A673 (cell line): ENCODE measurements around the gene LARGE1.

Experiments
- EZH2 ChIP-seq: fragments of 200-600 bp; sonication (generic); IDR thresholded peaks from 2 replicates; pipeline ENCODE4 v1.6.1; 2017; ENCODE audit warnings: borderline replicate concordance, low read depth, mild to moderate bottlenecking, mixed read lengths, antibody characterized with exemption, low read length; ENCODE audit not compliant: poor library complexity, severe bottlenecking
- TF ChIP-seq, protein P1 (sequence below): fragments of 300-800, 200-600 bp; sonication (generic); conservative IDR thresholded peaks from 2 replicates; pipeline ENCODE4 v1.5.1; 2017; ENCODE audit warnings: low read depth, mild to moderate bottlenecking, antibody characterized with exemption, low read length, moderate library complexity, mixed read lengths

DNA sequence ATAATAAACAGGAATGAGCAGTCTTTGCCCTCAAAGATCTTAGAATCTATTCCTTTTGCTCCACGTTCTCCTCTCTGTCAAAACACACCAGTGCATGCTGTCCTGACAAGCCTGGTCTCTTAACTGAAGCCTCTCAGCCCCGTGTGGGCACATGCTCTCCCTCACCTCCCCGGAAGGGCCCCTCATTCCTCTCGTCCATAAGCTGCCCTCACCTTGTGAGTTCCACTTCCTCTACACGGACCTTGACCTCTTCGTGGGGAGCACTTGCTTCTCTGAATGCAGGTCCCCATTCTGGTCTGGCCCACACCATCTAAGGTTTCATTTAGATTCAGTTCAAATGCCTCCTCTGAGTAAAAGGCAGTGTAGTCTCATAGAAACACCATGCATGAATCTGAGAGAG is 449.8 kb downstream of the LARGE1 start:
- TF ChIP-seq, protein P1, sequence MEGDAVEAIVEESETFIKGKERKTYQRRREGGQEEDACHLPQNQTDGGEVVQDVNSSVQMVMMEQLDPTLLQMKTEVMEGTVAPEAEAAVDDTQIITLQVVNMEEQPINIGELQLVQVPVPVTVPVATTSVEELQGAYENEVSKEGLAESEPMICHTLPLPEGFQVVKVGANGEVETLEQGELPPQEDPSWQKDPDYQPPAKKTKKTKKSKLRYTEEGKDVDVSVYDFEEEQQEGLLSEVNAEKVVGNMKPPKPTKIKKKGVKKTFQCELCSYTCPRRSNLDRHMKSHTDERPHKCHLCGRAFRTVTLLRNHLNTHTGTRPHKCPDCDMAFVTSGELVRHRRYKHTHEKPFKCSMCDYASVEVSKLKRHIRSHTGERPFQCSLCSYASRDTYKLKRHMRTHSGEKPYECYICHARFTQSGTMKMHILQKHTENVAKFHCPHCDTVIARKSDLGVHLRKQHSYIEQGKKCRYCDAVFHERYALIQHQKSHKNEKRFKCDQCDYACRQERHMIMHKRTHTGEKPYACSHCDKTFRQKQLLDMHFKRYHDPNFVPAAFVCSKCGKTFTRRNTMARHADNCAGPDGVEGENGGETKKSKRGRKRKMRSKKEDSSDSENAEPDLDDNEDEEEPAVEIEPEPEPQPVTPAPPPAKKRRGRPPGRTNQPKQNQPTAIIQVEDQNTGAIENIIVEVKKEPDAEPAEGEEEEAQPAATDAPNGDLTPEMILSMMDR, result no peak
- no peak for TF ChIP-seq EZH2
